HG02870 (cell line): Measurements from ENCODE around the gene TAF1D.
"Not testable (repeated sequence)": the region's sequence is repeated elsewhere in the genome, so short reads cannot be mapped to it uniquely, and the experiment has no call there.

Experiments
- ATAC-seq: cut with Tn5 transposase; IDR thresholded peaks from one replicate; pipeline ENCODE4 v1.9.1; 2021; ENCODE audit warnings: mild to moderate bottlenecking, moderate library complexity; ENCODE audit not compliant: unreplicated experiment

The TAF1D gene, protein sequence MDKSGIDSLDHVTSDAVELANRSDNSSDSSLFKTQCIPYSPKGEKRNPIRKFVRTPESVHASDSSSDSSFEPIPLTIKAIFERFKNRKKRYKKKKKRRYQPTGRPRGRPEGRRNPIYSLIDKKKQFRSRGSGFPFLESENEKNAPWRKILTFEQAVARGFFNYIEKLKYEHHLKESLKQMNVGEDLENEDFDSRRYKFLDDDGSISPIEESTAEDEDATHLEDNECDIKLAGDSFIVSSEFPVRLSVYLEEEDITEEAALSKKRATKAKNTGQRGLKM

DNA sequence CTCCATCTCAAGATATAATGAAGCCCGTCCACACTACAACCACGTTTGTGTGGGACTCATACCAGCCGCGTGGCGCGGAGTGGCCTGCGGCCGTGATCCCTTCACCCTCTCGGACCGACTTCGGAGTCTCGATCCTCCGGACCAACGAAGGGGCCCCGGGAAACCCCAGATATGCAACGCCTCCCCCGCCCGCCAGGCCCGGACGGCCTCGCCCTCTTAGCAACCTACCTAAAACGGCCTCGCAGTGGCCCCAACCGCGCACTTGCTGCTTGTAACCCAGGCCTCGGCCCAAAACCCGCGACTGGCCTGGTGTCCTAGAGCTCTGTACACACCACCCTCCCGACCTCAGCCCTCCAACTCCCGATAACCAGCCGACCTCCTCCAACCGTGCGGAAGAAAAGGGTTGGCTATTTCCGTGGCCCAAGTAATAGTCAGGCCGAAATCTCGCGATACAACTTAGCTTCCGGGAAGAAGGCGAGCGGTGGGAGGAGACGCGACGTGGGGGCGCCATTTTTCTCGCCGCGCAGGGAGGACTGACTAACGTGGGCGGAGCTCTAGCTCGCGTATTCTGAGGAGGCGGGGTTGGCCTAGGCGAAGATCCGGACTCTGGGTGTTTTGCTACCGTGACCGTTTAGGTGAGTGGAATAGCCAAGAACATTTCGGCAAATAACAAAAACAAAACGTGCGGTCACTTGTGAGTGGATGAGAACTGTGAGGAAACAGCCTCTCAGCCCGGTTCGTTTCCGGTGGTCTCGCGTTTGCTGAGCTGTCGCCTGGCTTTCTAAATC lies at the start of gene TAF1D, which contains the start of gene C11orf54:
TSS of gene TAF1D (minus strand) at position 402 of the 788 bp plus-strand sequence. CDS start 2,191 bp downstream, outside the sequence.
TSS of gene C11orf54 (plus strand) at position 579 of the 788 bp plus-strand sequence. CDS start 5,722 bp downstream, outside the sequence.
- peak; percentile 76 for ATAC-seq

DNA sequence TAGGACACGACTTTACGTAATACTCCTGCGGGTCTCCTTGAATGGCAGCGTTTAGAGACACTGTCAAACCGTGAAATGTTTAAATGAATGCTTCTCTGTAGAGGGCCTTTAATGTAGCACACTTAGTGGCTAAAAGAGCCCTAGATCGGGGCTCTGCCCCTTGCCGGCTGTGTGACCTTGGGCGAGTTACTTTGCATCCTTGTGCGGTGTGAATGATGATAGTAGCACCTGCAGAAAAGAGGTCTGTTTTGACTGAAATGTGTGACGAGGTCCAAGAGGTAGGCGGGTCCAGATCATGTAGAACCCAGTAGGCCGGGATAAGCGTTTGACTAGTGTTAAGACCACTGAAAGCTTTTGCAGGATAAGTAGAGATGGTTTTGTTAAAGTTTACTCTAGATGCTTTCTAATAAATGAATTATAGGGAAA lies 43.7 kb upstream of the TAF1D start:
- peak; percentile 33 for ATAC-seq

DNA sequence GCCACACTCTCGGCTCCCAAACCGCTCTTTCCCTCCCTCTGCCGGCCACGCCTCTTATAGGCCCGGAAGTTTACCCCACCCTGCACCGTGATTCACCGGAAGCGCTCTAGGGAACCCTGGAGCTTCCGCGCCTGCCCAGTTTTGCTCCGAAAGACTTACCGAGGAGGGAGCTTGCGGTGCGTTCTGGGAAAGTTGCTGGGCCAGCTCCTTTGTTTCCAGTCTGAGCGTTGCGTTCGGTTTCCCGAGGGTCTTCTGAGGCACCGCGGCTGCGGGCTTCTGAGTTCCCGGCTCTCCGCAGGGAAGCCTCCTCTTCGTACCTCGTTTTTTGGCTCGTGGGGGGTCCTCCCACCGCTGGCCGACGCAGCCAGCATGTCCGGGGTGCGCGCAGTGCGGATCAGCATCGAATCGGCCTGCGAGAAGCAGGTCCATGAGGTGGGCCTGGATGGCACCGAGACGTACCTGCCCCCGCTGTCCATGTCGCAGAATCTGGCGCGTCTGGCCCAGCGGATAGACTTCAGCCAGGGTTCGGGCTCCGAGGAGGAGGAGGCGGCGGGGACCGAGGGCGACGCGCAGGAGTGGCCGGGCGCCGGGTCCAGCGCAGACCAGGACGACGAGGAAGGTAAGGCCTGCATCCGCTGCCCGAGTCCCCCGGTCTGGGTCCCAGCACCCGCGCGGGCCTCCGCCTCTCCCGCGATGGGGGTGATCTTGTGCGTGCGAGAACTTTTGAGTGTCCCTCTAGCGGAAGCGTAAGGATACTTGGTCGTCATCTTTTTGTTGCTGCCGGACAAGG lies 43.0 kb upstream of the TAF1D start, which contains the start of gene MED17:
TSS of gene MED17 (plus strand) at position 138 of the 790 bp plus-strand sequence. CDS start at position 370, 232 bp downstream.
- ATAC-seq = peak; percentile 96

DNA sequence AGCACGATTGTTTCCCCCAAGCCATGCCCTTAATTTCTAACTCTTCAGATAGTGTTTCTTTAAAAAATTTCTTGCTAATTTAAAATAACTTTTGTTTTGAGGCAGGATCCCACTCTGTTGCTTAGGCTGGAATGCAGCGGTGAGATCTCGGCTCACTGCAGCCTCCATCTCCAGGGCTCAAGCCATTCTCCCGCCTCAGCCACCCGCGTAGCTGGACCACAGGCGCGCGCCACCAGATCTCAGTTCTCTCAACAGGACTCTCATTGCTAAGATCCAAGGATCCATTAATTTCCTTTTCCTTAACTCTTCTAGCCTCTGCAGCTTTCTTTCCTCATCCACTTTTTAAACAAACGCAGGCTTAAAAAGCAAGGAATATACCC lies 42.5 kb upstream of the TAF1D start:
- peak; percentile 46 for ATAC-seq

DNA sequence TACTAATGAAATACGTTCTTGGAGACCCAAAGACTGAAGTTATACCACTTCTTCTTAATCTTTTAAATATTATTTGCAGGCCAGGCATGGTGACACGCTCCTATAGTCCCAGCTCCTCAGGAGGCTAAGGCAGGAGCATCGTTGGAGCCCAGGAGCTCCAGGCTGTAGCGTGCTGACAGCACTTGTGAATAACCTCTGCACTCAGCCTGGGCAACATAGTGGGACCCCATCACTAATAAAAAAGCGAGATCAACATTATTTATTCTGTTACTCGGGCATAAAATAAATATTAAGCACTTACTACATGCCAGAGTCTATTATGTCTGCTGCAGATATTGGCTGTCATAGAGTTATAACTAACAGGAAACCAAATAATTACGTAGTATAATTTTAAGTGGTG lies 42.1 kb upstream of the TAF1D start:
- ATAC-seq = no peak

DNA sequence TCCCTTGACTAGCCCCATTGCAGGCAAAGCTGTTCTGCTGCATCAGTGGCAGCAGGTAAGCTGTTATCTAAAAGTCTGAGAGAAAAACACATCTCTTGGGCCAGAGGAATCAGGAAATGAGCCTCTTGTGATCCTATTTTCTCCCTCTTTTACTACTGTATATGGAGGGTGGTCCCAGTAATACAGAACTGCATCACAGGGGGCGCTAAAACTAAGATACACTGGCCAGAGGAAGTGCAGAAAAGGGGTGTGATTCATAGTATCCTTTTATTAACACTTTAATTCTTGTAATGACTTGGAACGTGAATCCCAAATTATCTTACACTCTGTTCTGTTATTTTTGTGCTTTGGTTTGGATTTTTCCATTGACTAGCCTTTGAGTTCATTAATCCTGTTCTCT lies 34.0 kb upstream of the TAF1D start:
- ATAC-seq = no peak

DNA sequence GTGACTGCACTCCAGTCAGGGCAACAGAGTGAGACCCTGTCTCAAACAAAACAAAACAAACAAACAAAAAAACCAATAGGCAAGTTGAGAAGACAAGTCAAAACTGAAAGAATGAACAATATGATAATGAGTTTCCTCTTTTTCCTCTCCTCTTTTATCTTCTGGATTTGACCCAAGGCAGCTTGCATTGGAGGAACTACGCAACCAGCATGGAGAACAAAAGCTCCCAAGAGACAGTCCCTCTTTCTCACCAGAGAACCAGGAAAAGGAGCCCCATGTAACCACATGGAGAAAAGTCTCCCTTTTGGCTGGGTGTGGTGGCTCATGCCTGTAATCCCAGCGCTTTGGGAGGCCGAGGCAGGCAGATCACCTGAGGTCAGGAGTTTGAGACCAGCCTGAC lies 33.3 kb upstream of the TAF1D start:
- not testable (repeated sequence) for ATAC-seq

DNA sequence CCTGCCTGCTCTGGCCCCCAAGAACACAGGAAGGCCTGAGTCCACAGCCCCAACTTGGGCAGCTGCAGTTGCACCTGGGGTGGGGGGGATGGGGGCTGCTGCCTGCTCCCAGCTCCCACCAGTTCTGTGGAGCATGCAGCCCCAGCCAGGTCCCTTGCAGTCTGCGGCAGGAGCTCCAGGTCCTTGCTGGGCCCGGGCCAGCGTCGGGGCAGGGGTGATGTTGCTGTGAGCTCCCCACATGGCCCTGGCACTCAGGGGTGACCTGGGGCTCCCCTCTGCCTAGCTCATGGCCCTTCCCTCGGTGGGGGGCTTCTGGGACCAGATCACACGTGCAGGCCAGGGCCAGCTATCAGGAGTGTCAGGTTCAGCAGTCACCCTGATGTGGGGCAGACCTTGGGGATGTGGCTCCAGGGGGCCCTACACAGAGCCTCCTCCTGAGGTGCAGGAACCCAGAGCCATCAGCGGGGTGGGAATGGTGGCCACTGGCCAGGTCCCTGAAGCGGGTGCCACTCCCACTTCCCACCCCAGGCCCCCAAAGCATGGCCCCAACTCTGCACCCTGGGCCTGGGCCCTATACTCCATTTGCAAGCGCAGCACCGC lies 32.4 kb upstream of the TAF1D start:
- no peak for ATAC-seq

DNA sequence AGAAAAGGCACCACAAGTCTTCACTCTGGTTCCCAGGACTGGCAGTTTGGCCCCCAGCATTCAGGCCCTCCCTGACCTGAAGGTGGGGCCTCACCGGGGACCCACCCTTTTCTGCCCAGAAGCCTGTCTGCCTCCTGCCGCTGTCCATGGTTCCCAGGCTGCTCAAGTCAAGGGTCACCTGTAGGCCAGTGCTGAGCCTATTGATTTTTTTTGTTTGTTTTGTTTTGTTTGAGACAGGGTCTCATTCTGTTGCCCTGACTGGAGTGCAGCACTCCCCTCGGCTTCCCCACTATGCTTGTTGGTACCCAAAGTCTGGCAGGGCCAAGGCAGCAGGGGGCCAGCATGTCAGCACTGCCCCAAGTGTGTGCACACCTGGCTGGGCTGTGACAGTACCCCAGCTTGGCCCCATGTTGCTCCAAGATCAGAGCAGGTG lies 31.8 kb upstream of the TAF1D start:
- ATAC-seq = no peak

DNA sequence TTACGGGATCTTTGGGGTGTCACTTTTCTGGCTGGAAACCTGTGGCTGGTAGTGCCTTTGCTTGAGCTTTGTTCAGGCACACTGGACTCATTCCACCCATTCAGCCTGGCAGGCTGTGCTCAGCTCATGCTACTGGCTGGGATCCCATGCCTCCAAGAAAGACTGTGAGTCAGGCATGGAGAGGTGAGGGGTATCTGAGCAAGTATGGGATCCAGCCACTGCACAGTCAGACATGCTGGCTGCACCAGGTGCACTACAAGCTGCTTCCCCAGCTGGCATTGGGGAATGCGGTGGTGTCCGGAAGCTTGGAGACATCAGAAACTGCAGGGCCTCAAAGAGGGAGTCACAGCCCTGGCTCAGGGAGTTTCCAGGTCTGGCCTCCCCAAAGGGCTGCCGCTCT lies 30.8 kb upstream of the TAF1D start:
- ATAC-seq = no peak

DNA sequence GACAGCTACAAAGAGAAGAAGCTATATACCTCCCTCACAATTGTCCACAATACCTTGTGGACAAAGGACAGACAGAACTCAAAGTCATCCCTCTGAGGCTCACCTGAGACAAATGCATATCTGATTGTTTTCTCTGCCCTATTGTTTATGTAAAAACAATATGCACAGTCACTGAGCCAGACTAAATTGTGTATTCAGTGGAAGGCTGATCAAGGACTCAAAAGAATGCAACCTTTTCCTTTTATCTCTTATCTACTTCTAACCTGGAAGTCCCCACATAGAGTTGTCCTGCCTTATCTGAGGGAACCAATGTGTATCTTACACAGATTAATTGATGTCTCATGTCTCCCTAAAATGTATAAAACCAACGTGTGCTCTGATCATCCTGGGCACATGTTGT lies 28.9 kb upstream of the TAF1D start:
- ATAC-seq = no peak

DNA sequence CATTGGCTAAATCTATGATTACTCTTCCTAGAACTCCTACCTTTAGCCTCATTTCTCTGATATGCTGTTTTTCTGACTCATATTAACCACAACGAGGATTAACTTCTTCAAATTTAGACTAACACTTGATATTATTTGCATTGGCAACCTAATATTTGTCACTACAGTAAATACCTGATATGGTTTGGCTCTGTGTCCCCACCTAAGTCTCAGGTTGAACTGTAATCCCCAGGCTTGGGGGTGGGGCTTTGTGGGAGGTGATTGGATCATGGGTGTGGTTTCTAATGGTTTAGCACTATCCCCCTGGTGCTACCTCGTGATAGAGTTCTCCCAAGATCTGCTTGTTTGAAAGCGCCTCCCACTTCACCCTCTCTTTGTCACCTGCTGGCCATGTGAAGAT lies 25.7 kb upstream of the TAF1D start:
- ATAC-seq = no peak

DNA sequence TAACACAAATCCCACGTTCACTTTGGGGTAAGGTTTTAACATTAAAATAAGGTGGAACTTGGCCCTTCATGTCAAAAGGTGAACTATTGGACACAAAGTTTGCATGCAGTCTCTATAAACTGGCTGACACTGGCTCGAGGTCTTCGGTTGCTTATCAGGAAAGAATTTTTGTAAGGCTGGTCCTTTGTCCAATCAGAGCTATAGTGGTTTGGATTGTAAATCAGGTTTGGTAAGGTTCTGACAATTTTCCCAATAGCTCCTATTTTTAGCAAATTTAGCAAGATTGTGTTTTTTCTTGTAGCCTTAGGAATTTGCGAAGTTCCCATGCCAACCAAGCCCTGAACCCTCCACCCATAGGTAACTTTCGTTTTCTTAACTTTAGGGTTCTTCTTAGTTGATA lies 25.2 kb upstream of the TAF1D start:
- no peak for ATAC-seq

DNA sequence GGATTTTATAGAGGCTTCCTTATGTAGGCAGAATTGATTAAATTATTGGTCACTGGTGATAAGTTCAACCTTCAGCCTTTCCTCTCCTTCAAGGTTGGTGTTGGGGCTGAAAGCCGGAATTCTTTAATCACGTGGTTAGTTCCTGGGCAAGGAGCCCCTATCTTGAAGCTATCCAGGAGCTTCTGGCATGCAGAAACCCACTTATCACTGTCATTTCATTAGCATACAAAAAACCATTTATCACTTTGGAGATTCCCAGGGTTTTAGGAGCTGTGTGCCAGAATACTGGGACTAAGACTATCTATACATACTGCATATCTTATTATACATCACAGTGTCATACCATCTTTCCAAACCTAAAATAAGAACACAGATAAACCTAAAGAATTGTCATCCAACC lies 24.3 kb upstream of the TAF1D start:
- no peak for ATAC-seq

DNA sequence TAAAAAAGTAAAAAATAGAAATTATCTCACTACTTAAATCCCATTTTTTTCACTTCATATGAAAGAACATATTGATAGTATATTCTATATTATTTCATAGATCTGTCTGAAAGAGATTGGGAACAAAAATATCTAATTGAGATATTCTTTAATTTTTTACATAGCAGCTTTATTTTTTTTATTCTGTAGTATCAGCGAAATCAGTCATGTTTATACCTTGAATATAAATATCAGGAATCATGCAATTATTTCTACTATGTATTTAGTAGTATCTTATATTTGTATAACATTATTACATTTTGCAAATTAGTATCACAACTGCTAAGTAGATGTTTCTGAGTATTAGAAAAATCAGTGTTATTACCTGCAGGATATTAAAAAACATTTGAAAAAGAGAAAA lies 20.6 kb upstream of the TAF1D start:
- ATAC-seq = no peak

DNA sequence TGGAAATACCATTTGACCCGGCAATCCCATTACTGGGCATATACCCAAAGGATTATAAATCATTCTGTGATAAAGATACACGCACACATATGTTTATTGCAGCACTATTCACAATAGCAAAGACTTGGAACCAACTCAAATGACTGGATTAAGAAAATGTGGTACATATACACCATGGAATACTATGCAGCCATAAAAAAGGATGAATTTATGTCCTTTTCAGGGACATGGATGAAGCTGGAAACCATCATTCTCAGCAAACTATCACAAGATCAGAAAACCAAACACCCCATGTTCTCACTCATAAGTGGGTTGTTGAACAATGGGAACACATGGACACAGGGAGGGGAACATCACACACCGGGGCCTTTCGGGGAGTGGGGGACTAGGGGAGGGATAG lies 17.8 kb upstream of the TAF1D start:
- not testable (repeated sequence) for ATAC-seq

DNA sequence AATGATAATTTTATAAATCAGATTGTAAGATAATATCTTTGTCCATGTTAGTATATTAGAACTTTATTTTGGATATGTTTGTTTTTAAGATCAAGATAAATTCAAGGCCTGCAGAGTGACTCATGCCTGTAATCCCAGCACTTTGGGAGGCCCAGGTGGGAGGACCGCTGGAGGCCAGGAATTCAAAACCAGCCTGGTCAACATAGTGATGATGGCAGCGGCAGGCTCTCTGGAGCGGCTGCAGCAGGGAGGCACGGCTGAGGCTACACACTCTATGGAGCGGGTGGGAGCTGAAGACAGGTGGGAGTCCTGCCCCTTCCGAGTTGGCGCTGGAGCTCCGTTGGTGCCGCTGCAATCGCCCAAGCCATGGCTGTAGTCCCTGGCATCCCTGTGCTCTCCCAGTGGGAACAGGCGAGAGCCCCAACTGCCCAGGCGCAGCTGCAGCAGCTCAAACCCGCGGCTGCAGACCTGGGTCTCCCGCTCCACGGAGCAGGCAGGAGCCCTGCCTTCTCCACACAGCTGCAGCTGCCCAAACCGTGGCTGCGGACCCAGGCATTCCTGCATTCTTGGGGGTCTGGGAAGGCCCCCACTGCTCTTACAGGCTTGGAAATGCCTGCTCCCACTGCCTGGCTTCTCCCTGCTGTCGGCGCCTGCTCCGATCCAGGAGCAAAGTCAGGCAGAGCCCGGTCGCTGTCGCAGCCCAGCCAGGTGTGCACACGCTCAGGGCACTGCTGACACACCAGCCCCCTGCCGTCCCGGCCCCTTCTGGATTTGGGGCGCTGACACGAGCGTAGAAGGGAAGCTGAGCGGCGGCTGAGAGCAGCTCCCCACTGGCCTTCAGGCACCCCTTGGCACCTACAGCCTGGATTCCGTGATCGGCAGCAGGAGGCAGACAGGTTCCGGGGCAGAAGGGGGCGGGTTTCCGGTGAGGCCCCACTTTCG lies 16.9 kb upstream of the TAF1D start:
- no peak for ATAC-seq

DNA sequence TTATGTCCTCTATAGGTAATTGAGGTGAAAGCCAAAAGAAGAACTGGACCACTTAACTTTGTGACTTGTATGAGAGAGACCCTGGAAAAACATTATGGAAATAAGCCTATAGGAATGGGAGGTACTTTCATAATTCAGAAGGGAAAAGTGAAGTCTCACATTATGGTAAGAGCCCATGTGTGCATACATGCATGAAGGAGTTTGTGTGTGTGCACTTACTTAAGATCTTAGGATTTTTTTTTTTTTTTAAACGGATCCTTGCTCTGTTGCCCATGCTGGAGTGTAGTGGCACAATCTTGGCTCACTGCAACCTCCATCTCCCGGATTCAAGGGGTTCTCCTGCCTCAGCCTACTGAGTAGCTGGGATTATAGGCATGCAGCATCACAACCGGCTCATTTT lies 16.0 kb upstream of the TAF1D start:
- ATAC-seq = no peak

DNA sequence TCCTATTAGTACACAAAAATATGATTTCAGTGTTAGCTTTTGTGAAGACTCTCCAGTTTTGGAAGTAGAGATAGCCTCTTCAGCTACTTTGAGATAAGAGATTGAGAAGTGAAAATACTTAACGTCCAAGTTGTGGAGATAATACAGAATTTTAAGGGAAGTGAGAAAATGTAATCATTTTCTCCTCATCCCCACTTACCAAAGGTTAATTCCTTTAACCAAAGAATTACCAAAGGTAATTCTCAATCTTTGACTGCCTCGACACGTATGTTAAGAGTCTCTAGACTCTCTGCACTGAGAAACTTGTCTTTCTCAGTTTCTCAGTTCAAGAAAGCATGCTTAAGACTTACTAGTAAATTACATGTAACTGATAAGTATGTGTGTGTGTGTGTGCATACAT lies 15.5 kb upstream of the TAF1D start:
- peak; percentile 85 for ATAC-seq

DNA sequence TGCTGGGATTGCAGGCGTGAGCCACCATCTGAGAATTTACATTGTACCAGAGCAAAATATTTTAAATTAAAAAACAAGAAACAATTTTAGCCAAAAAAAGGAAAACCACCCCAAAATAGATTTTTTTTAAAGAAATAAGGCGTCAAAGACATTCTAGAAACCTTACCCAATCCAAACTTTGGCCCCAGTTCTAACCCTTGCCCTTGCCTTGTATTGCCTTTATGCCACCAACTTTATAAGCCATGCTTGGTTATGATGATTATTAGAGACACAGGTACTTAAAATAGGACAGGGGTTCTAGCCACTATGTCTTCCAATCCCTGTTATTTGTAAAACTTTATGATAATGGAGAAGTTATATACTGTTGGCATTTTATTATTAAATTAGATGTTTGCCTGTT lies 11.9 kb upstream of the TAF1D start:
- no peak for ATAC-seq
